ENCODE results near the gene CD93. TPM values are rescaled to one million over a fixed set of nuclear protein-coding genes. Genes with fewer than 3 reads are reported as not detected.

CD93 gene
- total RNA-seq, 1 experiment from 2014 or later: not detected

DNA sequence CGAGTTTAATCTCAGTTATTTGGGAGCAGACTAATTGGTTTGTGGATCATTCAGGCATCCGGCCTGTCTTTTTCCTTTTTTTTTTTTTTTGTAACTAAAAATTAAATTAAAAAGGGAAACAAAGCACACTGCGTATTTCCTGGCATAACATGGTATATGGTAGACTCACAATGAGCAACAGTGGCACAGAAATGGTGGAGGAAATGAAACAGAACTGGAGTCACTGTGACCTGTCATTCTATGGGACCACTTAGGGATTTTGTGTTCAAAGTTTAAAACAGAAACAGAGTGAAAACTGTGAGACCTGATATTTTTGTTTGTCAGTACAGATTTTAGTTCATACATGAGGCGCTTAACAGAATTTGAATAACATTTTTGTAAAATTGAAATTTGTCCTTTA, 4.8 kb upstream of the CD93 start:
- H3K36me3 ChIP-seq (ENCODE audit: control insufficient read depth, insufficient read depth, low read length): no peaks in the 10 kb centered on the region
- BruUV-seq (replicated peaks): no TSS peak
- no peaks in the 10 kb centered on the region for H3K4me1 Mint-ChIP-seq (ENCODE audit: low read depth, unreplicated experiment)
- POLR2A ChIA-PET: interaction anchor here (0.6 kb wide), 1 partner anchor 165 kb away, joined by 13 read pairs; no protein-coding TSS in a partner anchor
- H3K36me3 Mint-ChIP-seq (ENCODE audit: insufficient read depth, unreplicated experiment): no peaks in the 10 kb centered on the region
- H3K27me3 Mint-ChIP-seq (ENCODE audit: insufficient read depth, unreplicated experiment): no peaks in the 10 kb centered on the region
- no peak overlapping the region for H3K27ac Mint-ChIP-seq (ENCODE audit: unreplicated experiment)
- H3K4me1 ChIP-seq: no peaks in the 10 kb centered on the region
- intact Hi-C loops (cut with micrococcal nuclease; ENCODE audit: unreplicated experiment): no loop called here
- TF ChIP-seq, protein P1, sequence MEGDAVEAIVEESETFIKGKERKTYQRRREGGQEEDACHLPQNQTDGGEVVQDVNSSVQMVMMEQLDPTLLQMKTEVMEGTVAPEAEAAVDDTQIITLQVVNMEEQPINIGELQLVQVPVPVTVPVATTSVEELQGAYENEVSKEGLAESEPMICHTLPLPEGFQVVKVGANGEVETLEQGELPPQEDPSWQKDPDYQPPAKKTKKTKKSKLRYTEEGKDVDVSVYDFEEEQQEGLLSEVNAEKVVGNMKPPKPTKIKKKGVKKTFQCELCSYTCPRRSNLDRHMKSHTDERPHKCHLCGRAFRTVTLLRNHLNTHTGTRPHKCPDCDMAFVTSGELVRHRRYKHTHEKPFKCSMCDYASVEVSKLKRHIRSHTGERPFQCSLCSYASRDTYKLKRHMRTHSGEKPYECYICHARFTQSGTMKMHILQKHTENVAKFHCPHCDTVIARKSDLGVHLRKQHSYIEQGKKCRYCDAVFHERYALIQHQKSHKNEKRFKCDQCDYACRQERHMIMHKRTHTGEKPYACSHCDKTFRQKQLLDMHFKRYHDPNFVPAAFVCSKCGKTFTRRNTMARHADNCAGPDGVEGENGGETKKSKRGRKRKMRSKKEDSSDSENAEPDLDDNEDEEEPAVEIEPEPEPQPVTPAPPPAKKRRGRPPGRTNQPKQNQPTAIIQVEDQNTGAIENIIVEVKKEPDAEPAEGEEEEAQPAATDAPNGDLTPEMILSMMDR (IDR thresholded peaks at IDR 0.05; ENCODE audit: insufficient read depth in 1 of 2, low read depth in 1 of 2, low read length in 1 of 2, severe bottlenecking in 1 of 2, unreplicated experiment in 1 of 2): no peak
- H3K4me3 Mint-ChIP-seq (ENCODE audit: unreplicated experiment): no peak overlapping the region
- no peaks in the 10 kb centered on the region for H3K27me3 ChIP-seq (replicated peaks; ENCODE audit: control insufficient read depth, insufficient read depth, low read length)
- CTCF ChIA-PET: no interaction called here
- no peaks in the 10 kb centered on the region for H3K9me3 Mint-ChIP-seq (ENCODE audit: unreplicated experiment)
- no peak for DNase-seq
- no peak overlapping the region for H3K4me3 ChIP-seq (ENCODE audit: low read depth, low read length)
- H3K9me3 ChIP-seq: no peaks in the 10 kb centered on the region

DNA sequence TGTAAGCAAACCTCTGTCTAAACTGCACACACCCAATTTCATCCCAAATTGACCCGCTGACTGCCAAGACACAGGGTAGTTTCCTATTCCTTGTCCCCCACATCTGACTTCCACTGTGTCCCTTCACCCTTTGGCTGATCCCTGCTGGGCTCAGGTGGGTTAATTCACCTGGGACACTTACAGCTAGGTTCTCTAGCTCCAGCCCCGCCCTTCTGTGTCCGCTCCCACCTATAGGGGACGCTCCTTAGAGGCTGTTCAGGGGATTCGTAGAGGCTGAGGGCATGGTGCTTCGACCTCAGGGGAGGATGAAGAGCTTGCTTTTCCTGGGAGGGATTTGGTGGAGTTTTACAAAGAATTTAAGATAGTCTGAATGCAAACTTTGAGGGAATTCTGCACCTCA, 4.0 kb upstream of the CD93 start:
- H3K9me3 ChIP-seq: no peaks in the 10 kb centered on the region
- Mint-ChIP-seq H3K27me3 (ENCODE audit: insufficient read depth, unreplicated experiment) (no peaks in the 10 kb centered on the region), H3K4me3 (ENCODE audit: unreplicated experiment) (no peak overlapping the region), H3K9me3 (ENCODE audit: unreplicated experiment) (no peaks in the 10 kb centered on the region), H3K4me1 (ENCODE audit: low read depth, unreplicated experiment) (no peaks in the 10 kb centered on the region), H3K27ac (ENCODE audit: unreplicated experiment) (no peak overlapping the region), H3K36me3 (ENCODE audit: insufficient read depth, unreplicated experiment) (no peaks in the 10 kb centered on the region)
- no peaks in the 10 kb centered on the region for H3K36me3 ChIP-seq (ENCODE audit: control insufficient read depth, insufficient read depth, low read length)
- H3K4me3 ChIP-seq (ENCODE audit: low read depth, low read length): no peak overlapping the region
- intact Hi-C loops (cut with micrococcal nuclease; ENCODE audit: unreplicated experiment): no loop called here
- TF ChIP-seq, protein P1 (IDR thresholded peaks at IDR 0.05; ENCODE audit: insufficient read depth in 1 of 2, low read depth in 1 of 2, low read length in 1 of 2, severe bottlenecking in 1 of 2, unreplicated experiment in 1 of 2): no peak
- no peak for DNase-seq
- POLR2A ChIA-PET: no interaction called here
- H3K4me1 ChIP-seq: no peaks in the 10 kb centered on the region
- BruUV-seq (replicated peaks): no TSS peak
- CTCF ChIA-PET: no interaction called here
- H3K27me3 ChIP-seq (replicated peaks; ENCODE audit: control insufficient read depth, insufficient read depth, low read length): no peaks in the 10 kb centered on the region

GRCh38 chr20:23088866-23089265, 2.7 kb upstream of the CD93 start:
- Histone ChIP-seq H3K27me3 (replicated peaks; ENCODE audit: control insufficient read depth, insufficient read depth, low read length) (no peaks in the 10 kb centered on the region), H3K4me3 (ENCODE audit: low read depth, low read length) (no peak overlapping the region), H3K36me3 (ENCODE audit: control insufficient read depth, insufficient read depth, low read length) (no peaks in the 10 kb centered on the region), H3K9me3 (no peaks in the 10 kb centered on the region), H3K4me1 (no peaks in the 10 kb centered on the region)
- DNase-seq: no peak
- ChIA-PET CTCF (interaction anchor here (0.6 kb wide), 1 partner anchor 33 kb away, joined by 3 read pairs; no protein-coding TSS in a partner anchor), POLR2A (no interaction called here)
- H3K4me1 Mint-ChIP-seq (ENCODE audit: low read depth, unreplicated experiment): no peaks in the 10 kb centered on the region
- no peak overlapping the region for H3K27ac Mint-ChIP-seq (ENCODE audit: unreplicated experiment)
- no peaks in the 10 kb centered on the region for H3K36me3 Mint-ChIP-seq (ENCODE audit: insufficient read depth, unreplicated experiment)
- BruUV-seq (replicated peaks): no TSS peak
- H3K4me3 Mint-ChIP-seq (ENCODE audit: unreplicated experiment): no peak overlapping the region
- TF ChIP-seq, protein P1 (IDR thresholded peaks at IDR 0.05; ENCODE audit: insufficient read depth in 1 of 2, low read depth in 1 of 2, low read length in 1 of 2, severe bottlenecking in 1 of 2, unreplicated experiment in 1 of 2): no peak
- H3K27me3 Mint-ChIP-seq (ENCODE audit: insufficient read depth, unreplicated experiment): no peaks in the 10 kb centered on the region
- intact Hi-C loops (cut with micrococcal nuclease; ENCODE audit: unreplicated experiment): no loop called here
- H3K9me3 Mint-ChIP-seq (ENCODE audit: unreplicated experiment): no peaks in the 10 kb centered on the region

Data from Caco-2 (cell line).